ENCODE data around the gene RSAD1. TPM values are rescaled to one million over a fixed set of nuclear protein-coding genes. Genes with fewer than 3 reads are reported as not detected.

Gene RSAD1
- total and polyA plus RNA-seq, 4 donors, result 10.8 to 22.7 (median 18.6) TPM

- Histone ChIP-seq H3K9ac (ENCODE audit: low read depth in 1 of 2, low read length in 2 of 2) (no peak overlapping the region), H3K9me3 (ENCODE audit: control insufficient read depth in 4 of 4, low read length in 3 of 4) (no peaks in the 10 kb centered on the region), H3K36me3 (ENCODE audit: control insufficient read depth in 4 of 4, insufficient read depth in 3 of 4, low read depth in 1 of 4, low read length in 3 of 4) (no peaks in the 10 kb centered on the region), H3K27me3 (ENCODE audit: control insufficient read depth in 4 of 4, insufficient read depth in 4 of 4, low read length in 3 of 4) (no peaks in the 10 kb centered on the region), H3K4me3 (ENCODE audit: low read depth in 1 of 3, low read length in 3 of 3) (no peak overlapping the region), H3K27ac (ENCODE audit: low read depth in 1 of 2, low read length in 2 of 2) (no peak overlapping the region), H3K4me1 (ENCODE audit: control insufficient read depth in 4 of 4, insufficient read depth in 4 of 4, low read length in 3 of 4) (peaks cover 0 to 7% (median 0%) of the 10 kb centered on the region in 4 donors)
- 71% methylated on average over 7 of the region's 7 CpGs for WGBS
- DNase-seq (ENCODE audit: low spot score), result no peak
- no peak for TF ChIP-seq RXRA (IDR thresholded peaks at IDR 0.05)
These were observed 26.6 kb upstream of the RSAD1 start for GRCh38 chr17:50451943-50452629.

DNA sequence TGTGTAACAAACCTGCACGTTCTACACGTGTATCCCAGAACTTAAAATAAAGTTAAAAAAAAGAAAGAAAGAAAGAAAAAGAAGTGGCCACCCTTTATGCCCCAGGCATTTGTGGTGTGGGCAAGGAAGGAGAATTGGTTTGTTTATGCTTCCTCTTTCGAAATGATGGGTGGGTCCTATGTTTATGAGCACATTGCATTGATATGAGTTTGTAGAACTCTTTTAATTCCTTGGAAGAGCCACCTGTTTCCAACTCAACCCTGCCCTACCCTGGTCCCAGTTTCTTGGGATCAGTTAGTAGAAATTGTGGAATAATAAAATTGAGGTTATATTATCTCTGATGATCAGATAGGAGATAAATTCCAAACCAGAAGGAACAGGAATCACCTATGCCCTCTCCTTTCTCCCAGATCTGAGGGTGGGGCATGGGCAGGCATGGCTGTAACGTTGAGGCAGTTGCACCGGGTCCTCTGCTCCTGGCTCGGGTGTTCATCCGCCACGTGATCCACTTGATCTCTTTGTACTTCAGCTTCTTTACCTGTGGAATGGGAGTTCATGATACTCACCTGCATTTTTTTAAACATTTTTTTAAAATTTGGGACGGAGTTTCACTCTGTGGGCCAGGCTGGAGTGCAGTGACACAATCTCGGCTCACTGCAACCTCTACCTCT is 25.9 kb upstream of the RSAD1 start:
- Histone ChIP-seq H3K4me3 (ENCODE audit: low read depth in 1 of 3, low read length in 3 of 3) (no peak overlapping the region), H3K36me3 (ENCODE audit: control insufficient read depth in 4 of 4, insufficient read depth in 3 of 4, low read depth in 1 of 4, low read length in 3 of 4) (no peaks in the 10 kb centered on the region), H3K27me3 (ENCODE audit: control insufficient read depth in 4 of 4, insufficient read depth in 4 of 4, low read length in 3 of 4) (no peaks in the 10 kb centered on the region), H3K9ac (ENCODE audit: low read depth in 1 of 2, low read length in 2 of 2) (no peak overlapping the region), H3K4me1 (ENCODE audit: control insufficient read depth in 4 of 4, insufficient read depth in 4 of 4, low read length in 3 of 4) (peaks cover 0 to 7% (median 0%) of the 10 kb centered on the region in 4 donors), H3K9me3 (ENCODE audit: control insufficient read depth in 4 of 4, low read length in 3 of 4) (no peaks in the 10 kb centered on the region), H3K27ac (ENCODE audit: low read depth in 1 of 2, low read length in 2 of 2) (no peak overlapping the region)
- DNase-seq (ENCODE audit: low spot score), result no peak
- 76% methylated on average over 10 of the region's 10 CpGs for WGBS
- TF ChIP-seq TAF1 (conservative IDR thresholded peaks at IDR 0.05), result no peak

DNA sequence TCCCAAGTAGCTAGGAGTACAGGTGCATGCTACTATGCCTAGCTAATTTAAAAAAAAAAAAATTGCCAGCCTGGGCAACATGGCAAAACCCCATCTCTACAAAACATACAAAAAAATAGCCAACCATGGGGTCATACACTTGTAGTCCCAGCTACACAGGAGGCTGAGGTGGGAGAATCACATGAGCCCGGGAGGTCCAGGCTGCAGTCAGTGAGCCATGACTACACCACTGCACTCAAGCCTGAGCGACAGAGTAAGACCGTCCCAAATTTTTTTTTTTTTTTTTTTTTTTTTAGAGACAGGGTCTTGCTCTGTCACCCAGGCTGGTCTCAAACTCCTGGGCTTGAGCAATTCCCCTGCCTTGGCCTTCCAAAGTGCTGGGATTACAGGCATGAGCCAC is 24.8 kb upstream of the RSAD1 start:
- Histone ChIP-seq H3K27me3 (ENCODE audit: control insufficient read depth in 4 of 4, insufficient read depth in 4 of 4, low read length in 3 of 4) (no peaks in the 10 kb centered on the region), H3K9me3 (ENCODE audit: control insufficient read depth in 4 of 4, low read length in 3 of 4) (no peaks in the 10 kb centered on the region), H3K4me3 (ENCODE audit: low read depth in 1 of 3, low read length in 3 of 3) (no peak overlapping the region), H3K4me1 (ENCODE audit: control insufficient read depth in 4 of 4, insufficient read depth in 4 of 4, low read length in 3 of 4) (peaks cover 0 to 10% (median 6%) of the 10 kb centered on the region in 4 donors), H3K36me3 (ENCODE audit: control insufficient read depth in 4 of 4, insufficient read depth in 3 of 4, low read depth in 1 of 4, low read length in 3 of 4) (no peaks in the 10 kb centered on the region), H3K9ac (ENCODE audit: low read depth in 1 of 2, low read length in 2 of 2) (no peak overlapping the region), H3K27ac (ENCODE audit: low read depth in 1 of 2, low read length in 2 of 2) (no peak overlapping the region)
- TF ChIP-seq FOXA2 (IDR thresholded peaks at IDR 0.05), result no peak
- no peak for TF ChIP-seq GABPA (IDR thresholded peaks at IDR 0.05 in 1 of 2, conservative IDR thresholded peaks at IDR 0.05 in 1 of 2)
- TF ChIP-seq SP1 (IDR thresholded peaks at IDR 0.05), result no peak
- no peak for TF ChIP-seq CTCF (IDR thresholded peaks at IDR 0.05; ENCODE audit: low read depth, low read length, missing input control)
- 98% methylated on average over 3 of the region's 3 CpGs for WGBS
- DNase-seq (ENCODE audit: low spot score), result no peak

DNA sequence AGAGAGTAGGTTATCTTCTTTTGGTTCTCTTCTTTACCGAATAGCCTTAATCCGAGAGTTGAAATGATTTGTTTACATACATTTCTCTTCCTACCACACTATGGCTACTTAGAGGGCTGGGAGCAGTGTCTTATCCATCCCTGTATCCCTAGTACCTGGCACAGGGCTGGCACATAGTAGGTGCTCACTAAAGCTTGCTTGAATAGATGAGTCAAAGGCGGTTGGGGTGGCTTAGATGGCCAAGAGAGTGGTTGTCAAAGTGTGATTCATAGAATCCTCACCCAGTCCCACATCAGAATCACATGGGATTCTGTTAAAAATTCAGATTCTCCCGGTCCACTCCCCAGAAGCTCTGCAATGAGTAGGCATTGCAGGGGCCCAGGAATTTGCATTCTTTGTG is 21.0 kb upstream of the RSAD1 start:
- WGBS, result 96% methylated on average over 4 of the region's 4 CpGs
- TF ChIP-seq YY1 (IDR thresholded peaks at IDR 0.05) (no peak), MAX (IDR thresholded peaks at IDR 0.05) (no peak), TAF1 (conservative IDR thresholded peaks at IDR 0.05) (no peak), JUND (IDR thresholded peaks at IDR 0.05) (no peak), RAD21 (IDR thresholded peaks at IDR 0.05) (no peak), GABPA (IDR thresholded peaks at IDR 0.05 in 1 of 2, conservative IDR thresholded peaks at IDR 0.05 in 1 of 2) (no peak), HNF4A (conservative IDR thresholded peaks at IDR 0.05) (no peak), ZBTB33 (IDR thresholded peaks at IDR 0.05) (no peak)
- TF ChIP-seq, protein P1, sequence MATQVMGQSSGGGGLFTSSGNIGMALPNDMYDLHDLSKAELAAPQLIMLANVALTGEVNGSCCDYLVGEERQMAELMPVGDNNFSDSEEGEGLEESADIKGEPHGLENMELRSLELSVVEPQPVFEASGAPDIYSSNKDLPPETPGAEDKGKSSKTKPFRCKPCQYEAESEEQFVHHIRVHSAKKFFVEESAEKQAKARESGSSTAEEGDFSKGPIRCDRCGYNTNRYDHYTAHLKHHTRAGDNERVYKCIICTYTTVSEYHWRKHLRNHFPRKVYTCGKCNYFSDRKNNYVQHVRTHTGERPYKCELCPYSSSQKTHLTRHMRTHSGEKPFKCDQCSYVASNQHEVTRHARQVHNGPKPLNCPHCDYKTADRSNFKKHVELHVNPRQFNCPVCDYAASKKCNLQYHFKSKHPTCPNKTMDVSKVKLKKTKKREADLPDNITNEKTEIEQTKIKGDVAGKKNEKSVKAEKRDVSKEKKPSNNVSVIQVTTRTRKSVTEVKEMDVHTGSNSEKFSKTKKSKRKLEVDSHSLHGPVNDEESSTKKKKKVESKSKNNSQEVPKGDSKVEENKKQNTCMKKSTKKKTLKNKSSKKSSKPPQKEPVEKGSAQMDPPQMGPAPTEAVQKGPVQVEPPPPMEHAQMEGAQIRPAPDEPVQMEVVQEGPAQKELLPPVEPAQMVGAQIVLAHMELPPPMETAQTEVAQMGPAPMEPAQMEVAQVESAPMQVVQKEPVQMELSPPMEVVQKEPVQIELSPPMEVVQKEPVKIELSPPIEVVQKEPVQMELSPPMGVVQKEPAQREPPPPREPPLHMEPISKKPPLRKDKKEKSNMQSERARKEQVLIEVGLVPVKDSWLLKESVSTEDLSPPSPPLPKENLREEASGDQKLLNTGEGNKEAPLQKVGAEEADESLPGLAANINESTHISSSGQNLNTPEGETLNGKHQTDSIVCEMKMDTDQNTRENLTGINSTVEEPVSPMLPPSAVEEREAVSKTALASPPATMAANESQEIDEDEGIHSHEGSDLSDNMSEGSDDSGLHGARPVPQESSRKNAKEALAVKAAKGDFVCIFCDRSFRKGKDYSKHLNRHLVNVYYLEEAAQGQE (IDR thresholded peaks at IDR 0.05), result no peak
- peaks cover 4 to 27% (median 13%) of the 10 kb centered on the region in 4 donors for H3K4me1 ChIP-seq (ENCODE audit: control insufficient read depth in 4 of 4, insufficient read depth in 4 of 4, low read length in 3 of 4)
- no peaks in the 10 kb centered on the region for H3K36me3 ChIP-seq (ENCODE audit: control insufficient read depth in 4 of 4, insufficient read depth in 3 of 4, low read depth in 1 of 4, low read length in 3 of 4)
- H3K4me3 ChIP-seq (ENCODE audit: low read depth in 1 of 3, low read length in 3 of 3), result no peak overlapping the region
- no peak for DNase-seq (ENCODE audit: low spot score)
- no peak overlapping the region for H3K27ac ChIP-seq (ENCODE audit: low read depth in 1 of 2, low read length in 2 of 2)
- no peaks in the 10 kb centered on the region for H3K27me3 ChIP-seq (ENCODE audit: control insufficient read depth in 4 of 4, insufficient read depth in 4 of 4, low read length in 3 of 4)
- H3K9ac ChIP-seq (ENCODE audit: low read depth in 1 of 2, low read length in 2 of 2), result no peak overlapping the region
- H3K9me3 ChIP-seq (ENCODE audit: control insufficient read depth in 4 of 4, low read length in 3 of 4), result no peaks in the 10 kb centered on the region

Measured in liver (tissue), 9 donors.